Measurements from ENCODE around the gene SV2B. TPM values are rescaled to one million over a fixed set of nuclear protein-coding genes. Genes with fewer than 3 reads are reported as not detected.

The SV2B gene
- total RNA-seq, 1 experiment from 2014 or later = 1.4 TPM

- peak; percentile 64 for DNase-seq (ENCODE audit: low spot score)
- POLR2A ChIA-PET = no interaction called here
- ATAC-seq = peak; percentile 67
- CTCF ChIA-PET = interaction anchor here (0.6 to 2.3 kb wide), 14 partner anchors 9 to 169 kb away, joined by 3 to 12 read pairs (median 5); no protein-coding TSS in a partner anchor
- 0 out of 2 replicates have a peak, but pooled peaks have one; percentile 57 for TF ChIP-seq TEAD1 (CRISPR knock-in tag; IDR thresholded peaks at IDR 0.05)
- TF ChIP-seq USF2 (CRISPR knock-in tag; IDR thresholded peaks at IDR 0.05) = peak; percentile 14; the same call in 1 of the 2 replicates
- peak; percentile 73 for TF ChIP-seq MAX (CRISPR knock-in tag; IDR thresholded peaks at IDR 0.05)
- TF ChIP-seq FOXJ3 (CRISPR knock-in tag; IDR thresholded peaks at IDR 0.05; ENCODE audit: borderline replicate concordance) = no peak
- TF ChIP-seq CBFB (CRISPR knock-in tag; IDR thresholded peaks at IDR 0.05; ENCODE audit: low read depth) = 0 out of 2 replicates have a peak, but pooled peaks have one; percentile 14
- peaks cover 18% of the 10 kb centered on the region for H3K4me1 Mint-ChIP-seq
- no peak overlapping the region for H3K27ac Mint-ChIP-seq
- peaks cover 84% of the 10 kb centered on the region for H3K27me3 Mint-ChIP-seq (ENCODE audit: low read depth)
- H3K36me3 Mint-ChIP-seq = no peaks in the 10 kb centered on the region
- H3K9me3 Mint-ChIP-seq = peaks cover 8% of the 10 kb centered on the region; the same call in 1 of the 2 replicates
- peak overlapping the region; percentile 77 for H3K4me3 Mint-ChIP-seq
Measured at GRCh38 chr15:91099616-91099994, 452 bp upstream of the SV2B start.

- no peak; the same call in 1 of the 2 replicates for ATAC-seq
- Mint-ChIP-seq H3K4me1 (peaks cover 18% of the 10 kb centered on the region), H3K9me3 (no peaks in the 10 kb centered on the region), H3K27me3 (ENCODE audit: low read depth) (peaks cover 79% of the 10 kb centered on the region), H3K27ac (no peak overlapping the region), H3K4me3 (peak overlapping the region; percentile 73), H3K36me3 (no peaks in the 10 kb centered on the region)
- ChIA-PET CTCF (interaction anchor here (0.9 to 2.3 kb wide), 7 partner anchors 18 to 168 kb away, joined by 3 to 12 read pairs (median 5); no protein-coding TSS in a partner anchor), POLR2A (no interaction called here)
- DNase-seq (ENCODE audit: low spot score) = no peak
- TF ChIP-seq EMX1 (CRISPR knock-in tag; IDR thresholded peaks at IDR 0.05) (no peak), ZNF317 (CRISPR knock-in tag; IDR thresholded peaks at IDR 0.05; ENCODE audit: borderline replicate concordance, low read depth) (no peak), USF2 (CRISPR knock-in tag; IDR thresholded peaks at IDR 0.05) (no peak), IRF1 (CRISPR knock-in tag; IDR thresholded peaks at IDR 0.05) (no peak), OVOL2 (CRISPR knock-in tag; IDR thresholded peaks at IDR 0.05; ENCODE audit: borderline replicate concordance) (no peak), KAT7 (CRISPR knock-in tag; IDR thresholded peaks at IDR 0.05; ENCODE audit: borderline replicate concordance) (no peak), ZNF423 (CRISPR knock-in tag; IDR thresholded peaks at IDR 0.05) (no peak), TEAD4 (CRISPR knock-in tag; IDR thresholded peaks at IDR 0.05) (no peak)
Measured at GRCh38 chr15:91100814-91101607, 954 bp downstream of the SV2B start.

GRCh38 chr15:91101608-91101920 is 1.5 kb downstream of the SV2B start:
- no peaks in the 10 kb centered on the region for H3K36me3 Mint-ChIP-seq
- ATAC-seq = no peak
- H3K27ac Mint-ChIP-seq = no peak overlapping the region
- ChIA-PET POLR2A (no interaction called here), CTCF (no interaction called here)
- H3K4me3 Mint-ChIP-seq = no peak overlapping the region
- H3K27me3 Mint-ChIP-seq (ENCODE audit: low read depth) = peaks cover 77% of the 10 kb centered on the region
- TF ChIP-seq ZNF138 (CRISPR knock-in tag; conservative IDR thresholded peaks at IDR 0.05) (no peak), JUN (CRISPR knock-in tag; IDR thresholded peaks at IDR 0.05) (no peak), ZSCAN18 (CRISPR knock-in tag; IDR thresholded peaks at IDR 0.05) (no peak), ZNF423 (CRISPR knock-in tag; IDR thresholded peaks at IDR 0.05) (no peak), CDX4 (CRISPR knock-in tag; IDR thresholded peaks at IDR 0.05; ENCODE audit: borderline replicate concordance) (no peak), NFE2L1 (CRISPR knock-in tag; IDR thresholded peaks at IDR 0.05) (no peak), NFYB (CRISPR knock-in tag; conservative IDR thresholded peaks at IDR 0.05; ENCODE audit: low read depth) (no peak), KAT7 (CRISPR knock-in tag; IDR thresholded peaks at IDR 0.05; ENCODE audit: borderline replicate concordance) (no peak), ZNF263 (CRISPR knock-in tag; IDR thresholded peaks at IDR 0.05; ENCODE audit: low read depth) (no peak), TEAD1 (CRISPR knock-in tag; IDR thresholded peaks at IDR 0.05) (no peak), PRRX2 (CRISPR knock-in tag; IDR thresholded peaks at IDR 0.05) (no peak), USF2 (CRISPR knock-in tag; IDR thresholded peaks at IDR 0.05) (no peak), GTF2I (CRISPR knock-in tag; conservative IDR thresholded peaks at IDR 0.05) (no peak), ERG (CRISPR knock-in tag; IDR thresholded peaks at IDR 0.05) (no peak)
- H3K4me1 Mint-ChIP-seq = peaks cover 18% of the 10 kb centered on the region
- H3K9me3 Mint-ChIP-seq = no peaks in the 10 kb centered on the region
- DNase-seq (ENCODE audit: low spot score) = no peak

Data from WTC11 (cell line).